Neutrophil (primary cell): Measurements from ENCODE around the gene ERC2.

Source experiments
- H3K27ac ChIP-seq: fragments of 200-600 bp; sonication (generic); 2 replicates; pipeline ENCODE4 v1.5.1; 2016; ENCODE audit warnings: mild to moderate bottlenecking, moderate library complexity
- H3K27me3 ChIP-seq: fragments of 200-600 bp; sonication (generic); 2 replicates; pipeline ENCODE4 v1.6.0; 2016; ENCODE audit warnings: mild to moderate bottlenecking
- H3K36me3 ChIP-seq: fragments of 200-600 bp; sonication (generic); 2 replicates; pipeline ENCODE4 v1.5.1; 2017
- H3K4me1 ChIP-seq, 2 experiments: fragments of 200-600 bp in 1 of 2; sonication (generic) in 1 of 2; 1 replicate in 1 of 2; 2 replicates in 1 of 2; pipeline versions ENCODE4 v1.5.1 to v1.6.1; 2013 to 2016; ENCODE audit warnings: low read depth in 1 of 2, low read length in 1 of 2, mild to moderate bottlenecking in 1 of 2, moderate library complexity in 1 of 2; ENCODE audit not compliant: control insufficient read depth in 1 of 2, insufficient read depth in 1 of 2
- H3K4me3 ChIP-seq, 2 experiments: fragments of 200-600 bp in 1 of 2; sonication (generic) in 1 of 2; 1 replicate in 1 of 2; 2 replicates in 1 of 2; pipeline ENCODE4 v1.5.1; 2013 to 2016; ENCODE audit warnings: low read depth in 1 of 2, low read length in 1 of 2, mild to moderate bottlenecking in 1 of 2, moderate library complexity in 1 of 2
- H3K9me3 ChIP-seq: fragments of 200-600 bp; sonication (generic); 2 replicates; pipeline ENCODE4 v1.5.1; 2016
- TF ChIP-seq, protein P1 (sequence below): fragments of 200-600 bp; sonication (generic); IDR thresholded peaks from 2 replicates; pipeline ENCODE4 v1.5.1; 2016; ENCODE audit warnings: antibody characterized with exemption

Gene ERC2

DNA sequence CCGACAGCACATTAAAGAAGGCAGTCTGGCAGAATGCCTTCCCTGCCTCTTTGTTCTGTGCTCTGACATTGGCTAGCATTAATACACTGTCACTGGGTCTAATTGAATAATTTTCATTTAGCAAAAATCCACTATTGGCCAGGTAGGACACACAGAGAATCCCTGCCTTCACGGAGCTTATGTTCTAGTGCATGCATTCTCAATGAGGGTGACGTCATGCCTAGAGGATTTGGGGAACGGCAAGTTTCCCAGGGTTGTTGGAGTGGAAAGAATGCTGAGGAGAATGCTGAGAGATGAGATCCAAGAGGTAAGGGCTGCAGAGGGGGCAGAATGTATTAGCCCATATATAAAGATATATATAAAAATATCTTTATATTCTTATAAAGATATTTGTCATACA, 284.7 kb downstream of the ERC2 start:
- no peaks in the 10 kb centered on the region for H3K4me1 ChIP-seq
- H3K9me3 ChIP-seq, result no peaks in the 10 kb centered on the region
- no peak overlapping the region for H3K27ac ChIP-seq
- TF ChIP-seq, protein P1, sequence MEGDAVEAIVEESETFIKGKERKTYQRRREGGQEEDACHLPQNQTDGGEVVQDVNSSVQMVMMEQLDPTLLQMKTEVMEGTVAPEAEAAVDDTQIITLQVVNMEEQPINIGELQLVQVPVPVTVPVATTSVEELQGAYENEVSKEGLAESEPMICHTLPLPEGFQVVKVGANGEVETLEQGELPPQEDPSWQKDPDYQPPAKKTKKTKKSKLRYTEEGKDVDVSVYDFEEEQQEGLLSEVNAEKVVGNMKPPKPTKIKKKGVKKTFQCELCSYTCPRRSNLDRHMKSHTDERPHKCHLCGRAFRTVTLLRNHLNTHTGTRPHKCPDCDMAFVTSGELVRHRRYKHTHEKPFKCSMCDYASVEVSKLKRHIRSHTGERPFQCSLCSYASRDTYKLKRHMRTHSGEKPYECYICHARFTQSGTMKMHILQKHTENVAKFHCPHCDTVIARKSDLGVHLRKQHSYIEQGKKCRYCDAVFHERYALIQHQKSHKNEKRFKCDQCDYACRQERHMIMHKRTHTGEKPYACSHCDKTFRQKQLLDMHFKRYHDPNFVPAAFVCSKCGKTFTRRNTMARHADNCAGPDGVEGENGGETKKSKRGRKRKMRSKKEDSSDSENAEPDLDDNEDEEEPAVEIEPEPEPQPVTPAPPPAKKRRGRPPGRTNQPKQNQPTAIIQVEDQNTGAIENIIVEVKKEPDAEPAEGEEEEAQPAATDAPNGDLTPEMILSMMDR, result no peak
- no peak overlapping the region for H3K4me3 ChIP-seq
- H3K27me3 ChIP-seq, result no peaks in the 10 kb centered on the region
- no peaks in the 10 kb centered on the region for H3K36me3 ChIP-seq

DNA sequence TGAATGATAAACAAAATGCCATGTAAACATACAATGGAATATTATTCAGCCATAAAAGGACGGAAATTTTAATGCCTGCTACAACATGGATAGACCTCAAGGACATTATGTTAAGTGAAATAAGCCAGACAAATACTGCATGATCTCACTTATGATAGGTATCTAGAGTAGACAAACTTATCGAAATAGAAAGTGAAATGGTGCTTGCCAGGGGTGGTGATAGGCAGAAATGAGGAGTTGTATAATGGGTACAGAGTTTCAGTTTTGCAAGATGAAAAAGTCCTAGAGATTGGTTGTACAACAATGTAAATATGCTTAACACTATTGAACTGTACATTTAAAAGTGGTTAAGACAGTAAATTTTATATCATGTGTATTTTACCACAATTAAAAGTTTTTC, 287.8 kb downstream of the ERC2 start:
- TF ChIP-seq, protein P1, result no peak
- H3K36me3 ChIP-seq, result no peaks in the 10 kb centered on the region
- no peak overlapping the region for H3K4me3 ChIP-seq

DNA sequence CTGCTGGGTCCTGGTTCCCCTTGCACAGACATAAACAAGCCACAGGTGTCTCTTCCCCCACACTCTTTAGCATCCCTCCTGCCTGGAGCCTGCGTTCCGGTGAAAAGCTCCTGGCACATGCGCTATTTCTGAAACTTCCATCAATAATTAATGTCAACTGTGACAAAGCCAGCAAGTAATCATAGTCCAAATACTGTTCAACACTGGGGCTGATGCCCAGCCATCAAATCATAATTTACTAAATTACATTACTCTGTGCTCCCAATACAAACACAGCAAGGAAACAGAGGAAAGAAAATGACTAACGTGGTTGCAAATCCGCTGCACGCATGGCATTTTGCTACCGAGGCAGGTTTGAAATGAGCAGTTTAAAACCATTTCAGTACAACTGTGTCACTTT, 294.7 kb downstream of the ERC2 start:
- no peaks in the 10 kb centered on the region for H3K9me3 ChIP-seq
- no peaks in the 10 kb centered on the region for H3K4me1 ChIP-seq
- H3K36me3 ChIP-seq, result no peaks in the 10 kb centered on the region

More for the DNA sequence above, 287.8 kb downstream of the ERC2 start:
- H3K27ac ChIP-seq, result no peak overlapping the region
- H3K9me3 ChIP-seq, result no peaks in the 10 kb centered on the region
- no peaks in the 10 kb centered on the region for H3K4me1 ChIP-seq
- peaks cover 5% of the 10 kb centered on the region for H3K27me3 ChIP-seq

DNA sequence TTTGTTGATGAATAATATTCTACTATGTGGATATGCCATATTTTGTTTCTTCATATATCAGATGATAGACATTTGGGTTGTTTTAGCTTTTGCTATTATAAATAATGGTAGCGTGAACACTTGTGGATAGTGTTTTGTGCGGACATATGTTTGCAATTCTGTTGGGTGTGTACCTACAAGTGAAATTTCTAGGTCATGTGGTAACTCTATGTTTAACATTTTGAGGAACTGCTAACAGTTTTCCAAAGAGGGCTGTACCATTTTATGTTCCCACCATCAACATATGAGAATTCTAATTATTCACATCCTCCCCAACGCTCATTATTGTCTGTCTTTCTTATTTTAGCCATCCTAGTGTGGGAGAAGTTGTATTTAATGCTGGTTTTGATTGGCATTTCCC, 303.8 kb downstream of the ERC2 start:
- no peak overlapping the region for H3K4me3 ChIP-seq
- H3K27me3 ChIP-seq, result peaks cover 14% of the 10 kb centered on the region
- H3K27ac ChIP-seq, result no peak overlapping the region
- H3K36me3 ChIP-seq, result no peaks in the 10 kb centered on the region
- H3K9me3 ChIP-seq, result no peaks in the 10 kb centered on the region
- TF ChIP-seq, protein P1, result no peak
- H3K4me1 ChIP-seq, result no peaks in the 10 kb centered on the region

More for the DNA sequence above, 294.7 kb downstream of the ERC2 start:
- Histone ChIP-seq H3K4me3 (no peak overlapping the region), H3K27ac (no peak overlapping the region), H3K27me3 (peaks cover 35% of the 10 kb centered on the region)
- TF ChIP-seq, protein P1, result no peak

DNA sequence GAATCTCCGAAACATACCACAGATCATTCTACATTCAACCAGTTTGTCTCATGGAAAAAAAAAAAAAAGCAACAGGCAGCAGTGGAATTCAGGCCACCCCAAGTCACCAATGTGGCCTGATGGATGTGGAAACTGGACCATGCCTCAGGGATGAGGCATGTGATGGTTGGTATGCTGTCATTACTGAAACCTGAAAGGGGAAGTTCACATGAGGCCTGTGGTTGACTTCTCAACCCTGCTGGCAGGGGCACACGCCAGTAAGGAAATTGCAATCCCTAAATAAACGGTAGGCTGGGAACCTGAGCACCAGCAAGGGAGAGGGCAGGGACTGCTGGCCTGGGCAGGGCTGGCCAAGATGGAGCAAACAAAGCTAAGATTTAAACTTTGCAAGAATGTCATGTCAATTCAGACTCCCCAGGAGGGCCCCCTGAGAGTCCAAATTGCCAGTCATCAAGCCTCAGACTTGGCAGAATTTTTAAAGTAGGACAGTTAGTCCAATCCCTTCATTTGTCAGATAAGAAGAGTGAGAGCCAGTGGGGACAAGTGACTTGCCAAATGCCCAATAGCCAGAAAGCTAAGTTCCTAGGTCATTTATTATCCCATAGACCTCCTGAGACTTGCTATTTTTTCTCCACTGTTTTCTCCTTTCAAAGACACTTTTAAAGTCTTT, 310.4 kb downstream of the ERC2 start:
- peaks cover 8 to 18% of the 10 kb centered on the region in 2 experiments for H3K4me1 ChIP-seq
- H3K9me3 ChIP-seq, result no peaks in the 10 kb centered on the region
- no peaks in the 10 kb centered on the region for H3K36me3 ChIP-seq
- peak overlapping the region in 1 of 2 experiments; percentile 26 for H3K4me3 ChIP-seq
- TF ChIP-seq, protein P1, result no peak
- no peaks in the 10 kb centered on the region for H3K27me3 ChIP-seq
- H3K27ac ChIP-seq, result no peak overlapping the region
